GM12873 (cell line): ENCODE results near the gene CHMP4B.

Experiments
- CTCF ChIP-seq: IDR thresholded peaks from 2 replicates; pipeline ENCODE4 v1.5.1; 2012; ENCODE audit warnings: low read depth, mild to moderate bottlenecking, moderate library complexity, low read length, control low read depth; ENCODE audit not compliant: insufficient read depth; ENCODE audit errors: missing control alignments

The CHMP4B gene

DNA sequence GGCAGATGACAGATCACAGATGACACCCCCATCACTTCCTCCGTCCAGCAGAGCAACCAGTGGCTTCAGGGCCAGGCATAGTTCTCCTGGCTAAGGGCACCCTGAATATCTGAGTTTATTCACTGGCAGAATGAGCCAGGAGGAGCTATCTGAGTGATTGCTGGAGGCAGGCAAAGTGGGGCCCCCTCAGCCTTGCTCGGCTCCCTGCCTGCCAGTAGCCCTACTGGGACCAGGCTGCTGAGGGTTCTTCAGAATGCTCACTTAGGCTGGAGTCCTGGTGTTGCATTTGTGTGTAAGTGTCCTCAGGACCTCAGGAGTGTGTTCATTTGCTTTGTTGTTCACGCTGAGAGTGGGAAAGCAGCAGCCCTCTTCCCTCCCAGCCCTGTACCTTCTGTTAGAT, 31.2 kb downstream of the CHMP4B start:
- no peak for TF ChIP-seq CTCF

GRCh38 chr20:33843050-33843449, 31.9 kb downstream of the CHMP4B start:
- no peak for TF ChIP-seq CTCF

DNA sequence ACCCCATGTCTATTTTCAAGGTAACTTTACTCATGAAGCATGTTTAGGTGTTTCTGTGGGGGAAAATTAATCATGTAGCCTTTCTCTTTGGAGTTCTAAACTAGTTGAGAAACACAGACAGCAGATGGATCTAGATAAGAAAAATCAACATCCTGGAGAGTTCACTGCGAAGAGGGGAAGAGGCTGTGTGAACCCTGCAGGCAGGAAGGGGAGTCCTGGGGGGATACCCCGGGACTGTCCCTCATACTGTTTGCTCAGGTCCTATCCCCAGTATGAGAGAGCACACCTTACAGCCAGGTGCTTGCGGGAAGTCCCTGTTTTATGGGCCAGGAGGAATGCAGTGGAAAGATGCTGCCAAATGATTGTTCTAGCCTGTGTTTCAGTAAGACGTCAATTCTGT, 32.7 kb downstream of the CHMP4B start:
- no peak for TF ChIP-seq CTCF

- no peak for TF ChIP-seq CTCF
Observed at GRCh38 chr20:33846291-33846935, 35.3 kb downstream of the CHMP4B start.

- no peak for TF ChIP-seq CTCF
Observed at GRCh38 chr20:33847006-33847405, 35.9 kb downstream of the CHMP4B start.

DNA sequence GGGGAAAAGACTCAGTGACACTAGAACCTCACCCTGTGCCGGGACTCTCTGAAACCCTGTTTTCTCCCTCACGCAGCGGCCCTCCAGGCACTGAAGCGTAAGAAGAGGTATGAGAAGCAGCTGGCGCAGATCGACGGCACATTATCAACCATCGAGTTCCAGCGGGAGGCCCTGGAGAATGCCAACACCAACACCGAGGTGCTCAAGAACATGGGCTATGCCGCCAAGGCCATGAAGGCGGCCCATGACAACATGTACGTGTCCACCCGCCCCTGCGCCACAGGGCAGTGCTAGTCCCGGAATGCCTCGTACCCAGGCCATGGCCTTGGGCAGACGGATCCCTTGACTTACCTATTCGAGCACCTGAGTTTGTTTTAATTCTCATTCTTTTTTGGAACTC, 37.2 kb downstream of the CHMP4B start:
- no peak for TF ChIP-seq CTCF

DNA sequence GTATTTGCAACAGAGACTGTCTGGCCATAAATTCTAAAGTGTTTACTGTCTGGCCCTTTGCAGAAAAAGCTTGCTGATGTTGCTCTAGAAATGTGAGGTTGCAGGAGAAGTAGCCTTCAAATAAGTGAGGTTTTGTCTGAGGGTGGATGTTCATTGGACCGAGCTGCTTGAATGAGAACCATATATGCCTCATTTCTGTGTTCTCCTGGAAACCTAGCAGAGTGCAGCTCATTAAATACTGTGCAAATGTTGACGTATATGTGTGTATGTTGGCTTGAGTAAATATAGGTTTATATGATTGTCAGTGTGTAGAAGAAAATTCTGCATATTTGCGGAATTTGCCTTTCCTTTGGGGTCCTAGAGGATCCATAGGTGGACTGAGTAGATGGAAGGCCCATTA, 39.0 kb downstream of the CHMP4B start:
- TF ChIP-seq CTCF: no peak
